Spleen (tissue), 13 donors: ENCODE data around the gene DNER. TPM values are rescaled to one million over a fixed set of nuclear protein-coding genes. Genes with fewer than 3 reads are reported as not detected.
"Not testable (repeated sequence)": the region's sequence is repeated elsewhere in the genome, so short reads cannot be mapped to it uniquely, and the experiment has no call there.

Experiments
- DNase-seq: peaks from one replicate; pipeline ENCODE4 v3.0.0-alpha.2; 2020
- H3K27ac ChIP-seq, 8 donors: fragments of 200-600 bp; sonication (generic) in 7 of 8; 1 replicate in 4 of 8; 2 replicates in 4 of 8; pipeline versions ENCODE4 v1.5.0 to v1.8.0; 2016 to 2021; ENCODE audit warnings: inconsistent platforms in 4 of 8, mild to moderate bottlenecking in 4 of 8, moderate library complexity in 1 of 8
- H3K27me3 ChIP-seq, 7 donors: fragments of 200-600 bp; sonication (generic) in 6 of 7; replicated peaks in 1 of 7; 1 replicate in 4 of 7; 2 replicates in 3 of 7; pipeline versions ENCODE4 v1.5.0 to v1.8.0; 2016 to 2021; ENCODE audit warnings: inconsistent platforms in 3 of 7, mild to moderate bottlenecking in 1 of 7
- H3K36me3 ChIP-seq, 6 donors: fragments of 200-600 bp; sonication (generic) in 5 of 6; 1 replicate in 4 of 6; 2 replicates in 2 of 6; pipeline versions ENCODE4 v1.5.0 to v1.8.0; 2016 to 2021; ENCODE audit warnings: inconsistent platforms in 2 of 6
- H3K4me1 ChIP-seq, 6 donors: fragments of 200-600 bp; sonication (generic) in 5 of 6; 1 replicate in 3 of 6; 2 replicates in 3 of 6; pipeline versions ENCODE4 v1.5.0 to v1.8.0; 2016 to 2021; ENCODE audit warnings: inconsistent platforms in 3 of 6
- H3K4me3 ChIP-seq, 8 donors: fragments of 200-600 bp; sonication (generic) in 7 of 8; 1 replicate in 4 of 8; 2 replicates in 4 of 8; pipeline versions ENCODE4 v1.5.0 to v1.8.0; 2016 to 2021; ENCODE audit warnings: inconsistent platforms in 4 of 8, mild to moderate bottlenecking in 4 of 8, moderate library complexity in 2 of 8
- H3K9me3 ChIP-seq, 8 donors: fragments of 200-600 bp; sonication (generic) in 7 of 8; 1 replicate in 4 of 8; 2 replicates in 4 of 8; pipeline versions ENCODE4 v1.5.0 to v1.8.0; 2016 to 2021; ENCODE audit warnings: inconsistent platforms in 4 of 8
- CTCF ChIP-seq, 11 experiments: fragments of 200-600 bp in 7 of 11; fragments of 450-650 bp in 4 of 11; sonication (generic) in 4 of 11; IDR thresholded peaks in 8 of 11; conservative IDR thresholded peaks in 3 of 11; 1 replicate in 7 of 11; 2 replicates in 4 of 11; pipeline versions ENCODE4 v1.4.0 to v1.8.0; 2016 to 2021; ENCODE audit warnings: antibody characterized with exemption in 11 of 11, inconsistent platforms in 4 of 11, mild to moderate bottlenecking in 1 of 11
- POLR2A ChIP-seq, 3 donors: fragments of 450-650 bp; IDR thresholded peaks; one replicate each; pipeline ENCODE4 v1.5.1; 2017; ENCODE audit warnings: antibody characterized with exemption in 3 of 3, mild to moderate bottlenecking in 1 of 3
- POLR2AphosphoS5 ChIP-seq, 3 donors: sonication (generic); formaldehyde crosslinking; IDR thresholded peaks; one replicate each; pipeline ENCODE4 v1.5.1; 2017; ENCODE audit warnings: antibody characterized with exemption in 3 of 3
- WGBS, 5 donors: extraction: QIAGEN DNeasy Blood & Tissue Kit in 3 of 5; methylation state at CpG; one replicate each; pipeline versions ENCODE4 v1.1.5 to v1.1.7; 2013 to 2018; 5-methylcytosine and 5-hydroxymethylcytosine counted together
- intact Hi-C: fragments of 100-400 bp; cut with DNase I; formaldehyde crosslinking; loops from one replicate; pipeline ENCODE4 v1.15.0; 2023; ENCODE audit warnings: low total_unique reads
- long read RNA-seq, 2 donors: transcript quantifications; one replicate each; lab custom pipeline, GENCODE V29; 2026
- polyA plus RNA-seq, 3 donors: library from polyadenylated mRNA; stranded (reverse); fragments of 200-250 nt; gene quantifications; one replicate each; pipeline ENCODE4 v1.2.1, GENCODE V29; 2013
- total RNA-seq, 7 donors: library from RNA; depleted of rRNA in 3 of 7; stranded (reverse); fragments of >200 nt in 3 of 7; fragmentation: NEBNext Ultra II Directional in 4 of 7; extraction: Animal tissue kit (Norgen Biotek cat#: 25700) in 4 of 7; gene quantifications; one replicate each; pipeline versions ENCODE4 v1.1.0 to v1.2.1, GENCODE V29; 2016 to 2021
- donor health status: healthy with polysubstance abuse.
- donor health status: DM: no; HTN: no; CAD: no; lungs with moderate emphysema.
- donor health status: DM: no; HTN: no; CAD: no.
- donor health status: Bipolar disorder and iron deficiency.
- donor health status: healthy.
- donor health status: DM: no; HTN: no; CAD: no.
- donor health status: DM: yes; HTN: yes; CAD: no.

The DNER gene
- under 1 TPM in 5 of 7 donors, not detected in 2; 0.11 to 0.58 (median 0.39) TPM for total RNA-seq
- polyA plus RNA-seq, result under 1 TPM in 2 of 3 donors, not detected in 1; 0.03 to 0.24 TPM
- long read RNA-seq, donor 1, result 0 reads
- long read RNA-seq, donor 2, result 0 reads

- Histone ChIP-seq H3K9me3 (peaks cover 0 to 5% (median 0%) of the 10 kb centered on the region in 8 donors), H3K4me3 (peak within 1 kb of the TSS in 7 of 8 donors; percentile 38 to 70 (median 46)), H3K27me3 (peaks cover 0 to 99% (median 56%) of the 10 kb centered on the region in 7 donors), H3K27ac (no peak within 1 kb of the TSS), H3K4me1 (peaks cover 9 to 30% (median 24%) of the 10 kb centered on the region in 6 donors), H3K36me3 (no peaks in the 10 kb centered on the region)
- TF ChIP-seq CTCF (IDR thresholded peaks at IDR 0.05 in 8 of 11, conservative IDR thresholded peaks at IDR 0.05 in 3 of 11) (no peak), POLR2A (IDR thresholded peaks at IDR 0.05) (no peak), POLR2AphosphoS5 (IDR thresholded peaks at IDR 0.05) (no peak)
- DNase-seq, result peak; percentile 79
- intact Hi-C loops, result no loop called here
- WGBS, 5 donors, result 0 to 1% (median 1%) methylated on average over 14 to 84 of the region's 84 CpGs; no CpG with 5 or more reads in 1 of the 5 donors
These were observed at the start of gene DNER for GRCh38 chr2:229714080-229714735. TSS of gene DNER (minus strand) at chr2:229714555. CDS start at chr2:229714423, 132 bp downstream.

GRCh38 chr2:229761663-229762062, 47.3 kb upstream of the DNER start:
- Histone ChIP-seq H3K9me3 (no peaks in the 10 kb centered on the region), H3K4me1 (no peaks in the 10 kb centered on the region), H3K4me3 (no peak overlapping the region), H3K36me3 (peaks cover 0 to 42% (median 30%) of the 10 kb centered on the region in 6 donors), H3K27ac (no peak overlapping the region), H3K27me3 (no peaks in the 10 kb centered on the region)
- 84 to 94% (median 92%) methylated on average over 1 of the region's 1 CpG for WGBS, 5 donors
- TF ChIP-seq POLR2AphosphoS5 (IDR thresholded peaks at IDR 0.05), result no peak
- no peak for TF ChIP-seq CTCF (IDR thresholded peaks at IDR 0.05 in 8 of 11, conservative IDR thresholded peaks at IDR 0.05 in 3 of 11)
- intact Hi-C loops, result no loop called here
- DNase-seq, result no peak

GRCh38 chr2:229757462-229757861, 43.1 kb upstream of the DNER start:
- H3K4me1 ChIP-seq, H3K27me3 ChIP-seq, H3K4me3 ChIP-seq, intact Hi-C loops, H3K9me3 ChIP-seq, DNase-seq, H3K36me3 ChIP-seq, H3K27ac ChIP-seq: not testable (repeated sequence)
- WGBS, 5 donors, result 96 to 98% (median 97%) methylated on average over 10 of the region's 10 CpGs

- TF ChIP-seq POLR2A (IDR thresholded peaks at IDR 0.05), result no peak
- TF ChIP-seq CTCF (IDR thresholded peaks at IDR 0.05 in 8 of 11, conservative IDR thresholded peaks at IDR 0.05 in 3 of 11), result no peak
- no peaks in the 10 kb centered on the region for H3K9me3 ChIP-seq
- no peak for DNase-seq
- no peaks in the 10 kb centered on the region for H3K27me3 ChIP-seq
- intact Hi-C loops, result no loop called here
- H3K36me3 ChIP-seq, result no peaks in the 10 kb centered on the region
- 84 to 96% (median 91%) methylated on average over 11 of the region's 11 CpGs for WGBS, 5 donors
- no peak overlapping the region for H3K27ac ChIP-seq
- no peaks in the 10 kb centered on the region for H3K4me1 ChIP-seq
- H3K4me3 ChIP-seq, result no peak overlapping the region
These were observed 38.8 kb upstream of the DNER start for GRCh38 chr2:229752970-229753729.
